ENCODE results near the gene KCTD1.

GRCh38 chr18:26406324-26406723, 142.0 kb downstream of the KCTD1 start:
- TF ChIP-seq CTCF (IDR thresholded peaks at IDR 0.05; ENCODE audit: poor library complexity, severe bottlenecking) (no peak), POLR2AphosphoS5 (IDR thresholded peaks at IDR 0.05) (no peak), EZH2 (IDR thresholded peaks at IDR 0.05; ENCODE audit: borderline replicate concordance, insufficient read depth, low read length, poor library complexity, severe bottlenecking) (no peak), EP300 (conservative IDR thresholded peaks at IDR 0.05; ENCODE audit: poor library complexity, severe bottlenecking) (no peak), MXI1 (conservative IDR thresholded peaks at IDR 0.05; ENCODE audit: poor library complexity, severe bottlenecking) (no peak)
